Hepatic stellate cell (primary cell): Measurements from ENCODE around the gene FES.
A peak's percentile ranks its signal among the peaks of the same experiment; 100 is the strongest.
"Not testable (repeated sequence)": the region's sequence is repeated elsewhere in the genome, so short reads cannot be mapped to it uniquely, and the experiment has no call there.

Experiments
- DNase-seq: peaks from one replicate; pipeline ENCODE4 v3.0.0; 2011; ENCODE audit warnings: low spot score

The FES gene

GRCh38 chr15:90883976-90884718 lies at the start of gene FES:
FES (plus strand) TSS chr15:90884504; CDS start chr15:90885046, 542 bp downstream.
- DNase-seq: no peak

DNA sequence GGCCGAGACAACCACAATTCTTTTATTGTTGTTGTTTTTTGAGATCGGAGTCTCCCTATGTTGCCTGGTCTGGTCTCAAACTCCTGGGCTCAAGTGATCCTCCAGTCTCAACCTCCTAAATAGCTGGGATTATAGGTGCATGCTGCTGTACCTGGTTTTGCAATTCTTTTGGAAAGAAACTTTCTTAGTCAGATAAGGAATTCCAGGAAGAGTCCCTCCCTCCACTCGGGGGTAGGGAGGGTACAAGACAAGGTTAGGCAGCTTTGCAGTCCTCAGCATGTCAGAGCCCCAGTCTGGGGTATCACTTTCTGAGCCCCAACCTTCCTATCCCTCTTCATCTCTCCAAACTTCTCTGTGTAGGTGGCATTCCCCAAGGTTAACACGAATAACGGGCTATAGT lies 49.7 kb upstream of the FES start:
- no peak for DNase-seq

DNA sequence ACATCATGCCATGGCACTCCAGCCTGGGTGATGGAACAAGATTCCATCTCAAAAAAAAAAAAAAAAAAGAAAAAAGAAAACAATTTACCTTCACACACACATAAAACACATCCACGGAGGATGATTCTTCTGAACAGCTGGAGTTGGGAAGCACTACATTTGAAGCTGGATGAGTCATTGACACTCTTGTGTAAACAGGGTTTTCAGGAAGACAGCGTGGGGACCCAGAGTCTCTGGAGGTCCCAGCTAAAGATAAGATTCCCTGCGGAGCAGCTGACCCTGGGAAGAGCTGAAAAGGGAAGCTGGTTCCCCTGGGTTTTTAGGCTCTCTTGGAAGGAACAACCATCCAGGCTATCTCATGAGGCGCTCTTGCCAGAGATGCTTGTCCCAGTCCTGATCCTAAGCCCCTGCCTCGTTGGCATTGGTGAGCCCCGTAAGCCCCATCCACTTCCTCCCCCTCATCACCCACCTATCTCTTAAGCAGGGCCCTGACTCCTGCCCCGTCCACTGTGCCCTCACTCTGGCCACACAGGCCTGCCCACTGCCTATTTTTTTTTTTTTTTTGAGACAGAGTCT lies 47.9 kb upstream of the FES start:
- peak; percentile 77 for DNase-seq

DNA sequence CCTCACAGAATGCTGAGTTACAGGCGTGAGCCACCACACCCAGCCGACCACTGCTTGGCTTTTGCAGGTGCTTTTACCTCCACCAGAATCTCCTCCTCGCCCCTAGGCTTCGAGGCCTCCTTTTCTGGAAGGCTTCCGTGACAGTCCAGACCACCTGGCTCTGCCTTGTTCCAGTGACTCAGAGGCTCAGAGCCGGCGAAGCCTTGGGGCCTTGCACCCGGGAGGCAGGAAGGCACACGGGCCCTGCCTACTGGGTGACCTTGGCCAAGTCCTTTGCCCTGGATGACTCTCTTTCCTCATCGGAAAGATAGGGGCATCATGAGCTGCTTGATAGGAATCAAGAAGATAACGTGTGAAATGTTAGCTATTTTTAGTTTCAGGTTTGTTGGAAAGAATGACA lies 47.2 kb upstream of the FES start:
- DNase-seq: no peak

DNA sequence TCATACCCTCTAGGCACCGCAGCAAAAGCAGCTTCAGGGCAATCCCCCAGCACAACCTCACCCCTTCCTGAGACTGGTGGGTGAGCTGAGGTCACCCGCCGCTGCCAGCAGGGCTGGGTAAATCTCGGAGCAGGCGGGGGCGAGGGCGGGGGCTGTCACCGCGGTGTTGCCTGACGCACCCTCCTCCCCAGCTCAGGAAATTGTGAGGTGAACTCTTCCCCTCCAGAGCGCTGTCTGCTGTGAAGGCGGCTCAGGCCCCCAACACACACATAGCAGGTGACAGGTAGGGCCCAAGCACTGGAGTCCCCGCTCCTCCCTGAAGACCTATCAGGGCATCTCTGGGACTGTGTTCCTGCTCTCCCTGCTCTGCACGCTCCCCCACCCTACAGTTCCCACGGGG lies 46.2 kb upstream of the FES start:
- DNase-seq: no peak

GRCh38 chr15:90838544-90838943 lies 45.8 kb upstream of the FES start:
- DNase-seq: no peak

DNA sequence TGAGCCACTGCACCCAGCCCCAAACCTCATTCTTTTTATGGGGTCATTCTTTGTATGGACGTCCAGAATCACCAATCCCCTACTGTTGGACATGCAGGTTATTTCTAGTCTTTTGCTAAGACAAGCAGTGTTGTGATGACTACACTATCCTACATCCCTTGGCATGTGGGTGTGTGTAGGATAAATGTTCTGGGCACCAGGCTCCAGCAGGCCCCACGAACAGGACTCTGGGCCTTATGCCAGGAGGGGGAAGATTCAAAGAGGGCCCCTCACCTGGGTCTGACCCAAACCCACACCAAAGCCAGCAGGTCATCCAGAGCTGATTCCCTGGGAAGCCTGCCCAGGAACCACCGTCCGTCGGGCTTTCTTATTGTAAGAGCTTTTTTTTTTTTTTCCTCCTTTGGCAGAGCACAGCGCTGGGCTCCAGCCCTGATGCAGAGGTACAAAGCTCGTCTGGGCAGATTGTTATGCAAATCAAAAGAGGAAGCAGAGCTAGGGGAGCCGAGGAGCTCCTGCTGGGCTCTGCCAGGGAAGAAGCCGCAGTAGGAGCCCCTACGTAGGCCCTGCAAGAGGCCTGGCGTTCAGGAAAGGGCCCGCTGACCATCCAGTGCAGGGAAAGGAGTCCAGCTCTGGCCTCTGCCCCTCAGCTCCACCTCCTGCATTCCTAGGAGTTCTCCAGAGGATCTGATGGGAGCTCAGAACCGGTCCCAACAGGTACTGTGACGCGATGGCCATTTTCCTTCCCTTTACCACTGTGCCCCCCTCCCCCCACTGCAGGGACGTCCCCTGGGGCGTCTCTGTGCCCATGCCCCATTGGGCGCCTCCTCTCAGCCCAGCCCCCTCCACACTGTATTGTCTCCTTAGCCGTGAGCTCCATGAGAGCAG lies 44.9 kb upstream of the FES start:
- DNase-seq: no peak

DNA sequence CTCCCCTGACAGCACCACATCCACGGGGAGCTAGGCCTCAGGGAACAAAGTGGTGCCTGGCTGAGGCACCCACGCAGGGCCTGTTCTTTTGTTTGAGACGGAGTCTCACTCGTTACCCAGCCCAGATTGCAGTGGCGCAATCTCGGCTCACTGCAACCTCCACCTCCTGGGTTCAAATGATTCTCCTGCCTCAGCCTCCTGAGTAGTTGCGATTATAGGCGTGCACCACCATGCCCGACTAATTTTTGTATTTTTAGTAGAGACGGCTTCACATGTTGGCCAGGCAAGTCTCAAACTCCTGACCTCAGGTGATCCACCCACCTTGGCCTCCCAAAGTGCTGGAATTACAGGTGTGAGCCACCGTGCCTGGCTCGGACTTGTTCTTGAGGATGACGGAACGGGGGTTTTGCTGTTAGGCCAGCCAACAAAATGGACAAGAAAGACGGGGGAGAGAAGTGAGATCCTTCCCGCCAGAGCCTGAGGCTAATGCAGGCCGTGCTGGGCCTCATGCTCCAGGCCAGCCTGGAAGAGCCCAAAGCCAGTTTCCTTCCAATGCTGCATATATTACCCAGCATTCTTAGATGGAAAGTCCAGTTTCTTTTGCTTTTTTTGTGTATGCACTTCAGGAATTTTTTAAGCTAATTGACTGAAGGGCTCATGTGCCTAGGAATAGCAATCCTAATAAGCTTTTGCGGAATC lies 44.0 kb upstream of the FES start:
- DNase-seq: no peak

DNA sequence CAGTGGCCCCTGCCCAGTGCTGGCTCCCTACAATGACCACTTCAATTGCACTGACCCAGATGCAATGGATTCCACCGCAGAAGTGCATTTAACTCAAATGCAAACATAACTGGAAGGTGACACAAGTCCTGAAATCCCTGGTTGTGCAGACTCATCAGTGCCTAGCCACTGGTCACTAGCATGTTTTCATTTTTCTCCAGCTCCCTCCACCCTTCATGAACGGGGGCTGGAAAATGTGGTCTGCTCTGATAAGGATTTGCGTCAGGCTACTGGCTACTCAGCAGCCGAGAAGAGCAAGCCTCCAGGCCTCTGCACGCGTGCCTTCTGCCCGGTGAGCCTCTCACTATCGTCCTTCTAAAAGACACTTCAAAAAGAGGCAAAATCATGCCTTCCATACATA lies 43.4 kb upstream of the FES start:
- no peak for DNase-seq

- DNase-seq: no peak
Measured at GRCh38 chr15:90844696-90845095, 39.6 kb upstream of the FES start.

GRCh38 chr15:90845201-90845949 lies 38.9 kb upstream of the FES start:
- peak; percentile 78 for DNase-seq

DNA sequence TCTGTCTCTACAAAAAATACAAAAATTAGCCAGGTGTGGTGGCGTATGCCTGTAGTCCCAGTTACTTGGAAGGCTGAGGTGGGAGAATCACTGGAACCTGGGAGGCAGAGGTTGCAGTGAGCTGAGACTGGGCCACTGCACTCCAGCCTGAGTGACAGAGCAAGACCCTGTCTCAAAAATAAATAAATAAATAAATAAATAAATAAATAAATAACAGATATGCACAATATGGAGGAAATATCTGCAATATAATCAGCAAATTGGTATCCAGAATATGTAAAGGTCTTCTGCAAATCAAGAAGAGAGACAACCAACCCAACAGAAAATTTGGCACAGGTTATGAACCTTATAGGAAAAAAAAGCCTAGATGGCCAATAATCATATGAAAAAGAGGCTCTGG lies 34.9 kb upstream of the FES start:
- not testable (repeated sequence) for DNase-seq

- no peak for DNase-seq
Measured at GRCh38 chr15:90851114-90851513, 33.2 kb upstream of the FES start.

- DNase-seq: no peak
Measured at GRCh38 chr15:90851940-90852339, 32.4 kb upstream of the FES start.

GRCh38 chr15:90855139-90855538 lies 29.2 kb upstream of the FES start:
- no peak for DNase-seq

- no peak for DNase-seq
Measured at GRCh38 chr15:90857337-90857736, 27.0 kb upstream of the FES start.

DNA sequence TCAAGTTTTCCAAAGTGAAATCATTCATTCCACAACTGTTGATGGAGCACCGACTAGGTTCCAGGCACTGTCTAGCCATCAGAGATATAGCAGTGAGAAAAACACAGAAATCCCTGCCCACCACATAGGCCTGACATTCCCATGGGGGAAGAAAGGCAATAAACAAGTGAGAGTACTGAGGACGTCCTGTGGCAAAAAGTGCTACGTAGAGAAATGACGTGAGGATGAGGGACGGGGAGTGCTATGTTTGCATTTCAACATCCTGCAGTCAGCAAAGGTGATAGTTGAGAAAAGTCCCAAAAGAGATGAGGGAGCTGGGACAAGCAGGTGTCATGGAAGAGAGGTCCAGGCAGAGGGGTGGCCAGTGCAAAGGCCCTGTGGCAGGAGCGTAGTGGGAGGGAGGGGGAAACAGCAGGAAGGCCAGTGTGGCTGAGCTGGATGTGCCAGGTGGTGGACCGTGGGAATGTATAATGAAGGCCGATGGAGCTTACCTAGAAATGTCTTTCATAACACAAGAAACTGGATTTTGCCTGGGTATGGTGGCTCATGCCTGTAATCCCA lies 26.3 kb upstream of the FES start:
- no peak for DNase-seq

DNA sequence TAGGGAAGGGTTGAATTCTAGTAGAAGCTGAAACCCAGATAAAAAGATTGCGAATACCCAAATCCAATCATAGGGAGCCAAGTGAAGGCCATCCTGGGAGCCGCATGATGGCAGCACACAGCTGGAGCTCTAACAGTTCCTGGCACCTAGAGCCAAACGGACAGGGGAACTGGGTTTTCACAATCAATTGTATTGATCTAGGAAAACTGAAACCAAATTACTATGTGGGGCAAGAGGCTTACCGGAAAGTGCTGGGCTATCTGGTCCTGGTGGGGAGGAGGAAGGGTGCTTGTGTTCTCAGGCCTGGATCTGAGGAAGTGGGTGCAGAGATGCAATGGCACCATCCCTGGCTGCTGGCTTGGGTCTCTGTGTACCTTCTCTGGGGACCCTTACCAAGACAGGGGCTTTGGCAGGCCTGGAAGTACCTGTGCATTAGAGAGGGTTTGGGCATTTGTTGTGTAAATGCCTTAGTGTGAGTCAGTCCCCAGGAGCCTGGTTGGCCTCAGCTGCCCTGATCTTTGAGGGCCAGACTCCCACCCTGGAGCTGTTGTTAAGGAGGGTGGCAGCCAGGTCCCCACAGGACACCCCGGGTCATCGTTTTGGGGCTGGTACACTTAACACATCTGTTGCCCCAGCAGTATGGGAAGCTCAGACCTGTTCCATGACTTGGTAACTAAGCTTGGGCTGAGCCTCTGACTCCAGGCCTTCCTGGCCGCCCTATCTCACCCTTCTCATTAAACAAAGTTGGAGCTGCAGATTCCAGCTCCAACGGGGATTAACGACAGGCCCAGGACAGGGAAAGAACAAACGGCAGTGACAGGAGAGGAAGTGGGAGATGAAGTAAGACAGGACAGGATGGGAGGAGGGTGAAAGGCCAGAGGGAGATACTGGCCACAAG lies 24.8 kb upstream of the FES start:
- no peak for DNase-seq

GRCh38 chr15:90860450-90860849 lies 23.9 kb upstream of the FES start:
- DNase-seq: no peak

GRCh38 chr15:90860942-90861675 lies 23.2 kb upstream of the FES start:
- DNase-seq: no peak
